Upper lobe of right lung (tissue), 1 donor: ENCODE measurements around the gene SLC22A1. TPM values are rescaled to one million over a fixed set of nuclear protein-coding genes. Genes with fewer than 3 reads are reported as not detected.

ENCODE experiments used
- ATAC-seq: fragments of 200-7000 bp; cut with Tn5 transposase; one replicate; pipeline ENCODE4 v1.9.1; 2020; ENCODE audit warnings: mild to moderate bottlenecking, moderate library complexity
- DNase-seq: peaks from one replicate; pipeline ENCODE4 v3.0.0-alpha.2; 2020
- H3K27ac ChIP-seq: fragments of 200-600 bp; one replicate; pipeline ENCODE4 v1.8.0; 2022
- H3K27me3 ChIP-seq: fragments of 200-600 bp; one replicate; pipeline ENCODE4 v1.8.0; 2022; ENCODE audit warnings: mild to moderate bottlenecking
- H3K36me3 ChIP-seq: fragments of 200-600 bp; one replicate; pipeline ENCODE4 v1.8.0; 2022
- H3K4me1 ChIP-seq: fragments of 200-600 bp; one replicate; pipeline ENCODE4 v1.8.0; 2022
- H3K4me3 ChIP-seq: fragments of 200-600 bp; one replicate; pipeline ENCODE4 v1.8.0; 2022; ENCODE audit warnings: mild to moderate bottlenecking
- H3K9me3 ChIP-seq: fragments of 200-600 bp; one replicate; pipeline ENCODE4 v1.8.0; 2022
- intact Hi-C: fragments of 100-400 bp; cut with DNase I; formaldehyde crosslinking; loops from one replicate; pipeline ENCODE4 v1.11.0; 2022
- total RNA-seq: library from RNA; stranded (reverse); fragmentation: NEBNext Ultra II Directional; extraction: Animal tissue kit (Norgen Biotek cat#: 25700); gene quantifications from one replicate; pipeline ENCODE4 v1.2.1, GENCODE V29; 2021
- TF ChIP-seq, protein P1 (sequence below): fragments of 200-600 bp; IDR thresholded peaks from one replicate; pipeline ENCODE4 v1.8.0; 2022; ENCODE audit warnings: antibody characterized with exemption
- donor health status: DM: no; HTN: yes; CAD: no; lungs with severe emphysema.

The SLC22A1 gene
- total RNA-seq, 1 donor from 2014 or later = 2.7 TPM

- DNase-seq (no peak), ATAC-seq (no peak)
- intact Hi-C loops = no loop called here
- no peak overlapping the region for H3K4me3 ChIP-seq
- TF ChIP-seq, protein P1, sequence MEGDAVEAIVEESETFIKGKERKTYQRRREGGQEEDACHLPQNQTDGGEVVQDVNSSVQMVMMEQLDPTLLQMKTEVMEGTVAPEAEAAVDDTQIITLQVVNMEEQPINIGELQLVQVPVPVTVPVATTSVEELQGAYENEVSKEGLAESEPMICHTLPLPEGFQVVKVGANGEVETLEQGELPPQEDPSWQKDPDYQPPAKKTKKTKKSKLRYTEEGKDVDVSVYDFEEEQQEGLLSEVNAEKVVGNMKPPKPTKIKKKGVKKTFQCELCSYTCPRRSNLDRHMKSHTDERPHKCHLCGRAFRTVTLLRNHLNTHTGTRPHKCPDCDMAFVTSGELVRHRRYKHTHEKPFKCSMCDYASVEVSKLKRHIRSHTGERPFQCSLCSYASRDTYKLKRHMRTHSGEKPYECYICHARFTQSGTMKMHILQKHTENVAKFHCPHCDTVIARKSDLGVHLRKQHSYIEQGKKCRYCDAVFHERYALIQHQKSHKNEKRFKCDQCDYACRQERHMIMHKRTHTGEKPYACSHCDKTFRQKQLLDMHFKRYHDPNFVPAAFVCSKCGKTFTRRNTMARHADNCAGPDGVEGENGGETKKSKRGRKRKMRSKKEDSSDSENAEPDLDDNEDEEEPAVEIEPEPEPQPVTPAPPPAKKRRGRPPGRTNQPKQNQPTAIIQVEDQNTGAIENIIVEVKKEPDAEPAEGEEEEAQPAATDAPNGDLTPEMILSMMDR = no peak
- H3K27me3 ChIP-seq = no peaks in the 10 kb centered on the region
- H3K36me3 ChIP-seq = no peaks in the 10 kb centered on the region
- H3K27ac ChIP-seq = no peak overlapping the region
- H3K4me1 ChIP-seq = no peaks in the 10 kb centered on the region
- no peaks in the 10 kb centered on the region for H3K9me3 ChIP-seq
These were observed 73.2 kb downstream of the SLC22A1 start for GRCh38 chr6:160194808-160195207.

DNA sequence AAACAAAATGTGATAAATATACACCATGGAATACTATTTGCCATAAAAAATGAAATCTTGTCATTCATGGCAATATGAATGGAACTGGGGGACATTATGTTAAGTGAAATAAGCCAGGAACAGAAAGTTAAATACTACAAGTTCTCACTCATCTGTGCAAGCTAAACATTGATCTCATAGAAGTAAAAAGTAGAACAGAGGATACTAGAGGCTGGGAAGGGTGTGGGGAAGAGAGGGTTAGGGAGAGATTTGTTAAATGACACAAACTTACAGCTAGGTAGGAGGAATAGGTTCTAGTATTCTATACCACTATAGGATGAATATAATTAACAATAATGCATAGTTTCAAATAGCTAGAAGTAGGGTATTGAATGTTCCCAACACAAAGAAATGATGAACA lies 76.0 kb downstream of the SLC22A1 start:
- DNase-seq (no peak), ATAC-seq (no peak)
- TF ChIP-seq, protein P1 = no peak
- no peaks in the 10 kb centered on the region for H3K9me3 ChIP-seq
- H3K27ac ChIP-seq = no peak overlapping the region
- H3K36me3 ChIP-seq = no peaks in the 10 kb centered on the region
- intact Hi-C loops = no loop called here
- no peaks in the 10 kb centered on the region for H3K4me1 ChIP-seq
- no peaks in the 10 kb centered on the region for H3K27me3 ChIP-seq
- no peak overlapping the region for H3K4me3 ChIP-seq

DNA sequence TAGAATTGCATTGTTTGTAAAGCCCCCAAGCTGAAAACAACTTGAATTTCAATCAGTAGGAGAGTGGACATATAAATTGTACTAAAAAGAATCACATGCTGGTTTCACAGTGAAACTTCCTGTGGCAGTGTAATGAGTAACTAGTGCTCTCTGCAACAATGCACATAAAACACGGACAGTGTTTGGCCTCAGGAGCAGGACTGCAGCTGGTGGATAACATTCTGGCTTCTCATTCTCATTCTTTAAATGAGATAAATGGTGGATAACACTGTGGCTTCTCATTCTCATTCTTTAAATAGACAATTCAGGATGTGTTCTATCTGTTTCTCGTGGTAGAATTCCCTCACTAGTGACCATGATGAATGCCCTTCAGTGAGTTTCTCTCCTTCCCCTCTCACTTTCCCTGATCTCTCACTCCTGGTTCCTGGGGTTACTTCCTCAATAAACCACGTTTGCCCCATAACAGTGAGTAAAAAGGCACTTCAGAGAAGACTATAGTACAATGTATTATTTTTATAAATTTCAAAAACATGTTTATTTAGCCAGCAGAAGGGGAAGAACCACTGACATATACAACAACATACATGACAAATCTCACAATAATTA lies 77.1 kb downstream of the SLC22A1 start:
- DNase-seq = no peak
- H3K36me3 ChIP-seq = no peaks in the 10 kb centered on the region
- TF ChIP-seq, protein P1 = no peak
- H3K4me1 ChIP-seq = no peaks in the 10 kb centered on the region
- intact Hi-C loops = no loop called here
- no peak overlapping the region for H3K27ac ChIP-seq
- ATAC-seq = no peak
- no peaks in the 10 kb centered on the region for H3K27me3 ChIP-seq
- H3K4me3 ChIP-seq = no peak overlapping the region
- no peaks in the 10 kb centered on the region for H3K9me3 ChIP-seq

DNA sequence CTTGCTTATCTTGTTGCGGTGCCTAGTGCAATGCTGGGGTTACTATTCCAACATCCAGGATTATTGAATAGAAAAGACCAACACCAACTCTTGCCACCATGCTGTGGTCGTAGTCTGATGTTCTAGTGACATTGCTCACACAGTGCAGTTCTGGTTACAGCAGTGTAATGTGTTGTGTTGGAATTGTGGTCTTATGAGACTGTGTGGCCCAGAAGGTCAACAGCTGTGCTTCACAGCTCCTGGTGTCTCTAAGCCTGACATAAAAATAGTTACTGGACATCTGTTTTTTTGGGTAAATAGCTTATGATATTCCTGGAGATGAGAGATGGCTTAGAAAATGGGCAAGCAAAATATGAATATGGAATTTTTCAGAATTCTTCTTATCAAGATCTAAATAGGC lies 79.4 kb downstream of the SLC22A1 start:
- TF ChIP-seq, protein P1 = no peak
- H3K9me3 ChIP-seq = no peaks in the 10 kb centered on the region
- H3K4me3 ChIP-seq = no peak overlapping the region
- H3K36me3 ChIP-seq = no peaks in the 10 kb centered on the region
- H3K4me1 ChIP-seq = no peaks in the 10 kb centered on the region
- no peak overlapping the region for H3K27ac ChIP-seq
- intact Hi-C loops = no loop called here
- H3K27me3 ChIP-seq = no peaks in the 10 kb centered on the region
- DNase-seq = no peak
- no peak for ATAC-seq

GRCh38 chr6:160202411-160202810 lies 80.8 kb downstream of the SLC22A1 start:
- Histone ChIP-seq H3K4me3 (no peak overlapping the region), H3K27me3 (no peaks in the 10 kb centered on the region), H3K36me3 (no peaks in the 10 kb centered on the region), H3K27ac (no peak overlapping the region), H3K4me1 (no peaks in the 10 kb centered on the region), H3K9me3 (no peaks in the 10 kb centered on the region)
- DNase-seq (no peak), ATAC-seq (no peak)
- intact Hi-C loops = no loop called here
- TF ChIP-seq, protein P1 = no peak

- H3K27ac ChIP-seq = no peak overlapping the region
- H3K36me3 ChIP-seq = no peaks in the 10 kb centered on the region
- no peak overlapping the region for H3K4me3 ChIP-seq
- H3K27me3 ChIP-seq = no peaks in the 10 kb centered on the region
- TF ChIP-seq, protein P1 = no peak
- H3K4me1 ChIP-seq = no peaks in the 10 kb centered on the region
- no peak for ATAC-seq
- intact Hi-C loops = no loop called here
- no peak for DNase-seq
- no peaks in the 10 kb centered on the region for H3K9me3 ChIP-seq
These were observed 81.5 kb downstream of the SLC22A1 start for GRCh38 chr6:160203076-160203475.
